ENCODE measurements around the gene AHRR.

DNA sequence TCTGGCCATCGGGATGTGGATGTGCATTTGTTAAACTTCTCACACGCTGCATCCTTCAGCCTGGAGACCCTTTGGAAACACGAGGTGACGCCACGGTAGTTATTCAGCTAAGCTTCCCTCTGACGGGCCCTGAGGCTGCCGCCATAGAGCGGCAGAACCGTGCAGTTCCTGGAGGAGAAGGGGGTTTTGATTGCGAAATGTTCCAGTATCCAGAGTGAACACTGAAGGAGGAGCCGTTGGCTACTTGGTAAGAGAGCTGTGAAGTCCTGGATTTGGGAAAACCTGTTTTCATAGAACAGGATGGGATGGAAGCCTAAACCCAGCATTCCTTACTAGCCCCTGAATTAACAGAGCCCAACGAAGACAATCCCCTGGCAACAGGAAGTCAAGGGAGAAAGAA lies 98.5 kb downstream of the AHRR start:
- TF ChIP-seq CEBPB (IDR thresholded peaks at IDR 0.05; ENCODE audit: low read depth, low read length) (peak; percentile 92), BHLHE40 (IDR thresholded peaks at IDR 0.05; ENCODE audit: low read depth, low read length) (no peak), CHD1 (IDR thresholded peaks at IDR 0.05; ENCODE audit: low read depth, low read length) (no peak), RCOR1 (IDR thresholded peaks at IDR 0.05; ENCODE audit: insufficient replicate concordance, low read length) (no peak)
- TF ChIP-seq, protein P1, sequence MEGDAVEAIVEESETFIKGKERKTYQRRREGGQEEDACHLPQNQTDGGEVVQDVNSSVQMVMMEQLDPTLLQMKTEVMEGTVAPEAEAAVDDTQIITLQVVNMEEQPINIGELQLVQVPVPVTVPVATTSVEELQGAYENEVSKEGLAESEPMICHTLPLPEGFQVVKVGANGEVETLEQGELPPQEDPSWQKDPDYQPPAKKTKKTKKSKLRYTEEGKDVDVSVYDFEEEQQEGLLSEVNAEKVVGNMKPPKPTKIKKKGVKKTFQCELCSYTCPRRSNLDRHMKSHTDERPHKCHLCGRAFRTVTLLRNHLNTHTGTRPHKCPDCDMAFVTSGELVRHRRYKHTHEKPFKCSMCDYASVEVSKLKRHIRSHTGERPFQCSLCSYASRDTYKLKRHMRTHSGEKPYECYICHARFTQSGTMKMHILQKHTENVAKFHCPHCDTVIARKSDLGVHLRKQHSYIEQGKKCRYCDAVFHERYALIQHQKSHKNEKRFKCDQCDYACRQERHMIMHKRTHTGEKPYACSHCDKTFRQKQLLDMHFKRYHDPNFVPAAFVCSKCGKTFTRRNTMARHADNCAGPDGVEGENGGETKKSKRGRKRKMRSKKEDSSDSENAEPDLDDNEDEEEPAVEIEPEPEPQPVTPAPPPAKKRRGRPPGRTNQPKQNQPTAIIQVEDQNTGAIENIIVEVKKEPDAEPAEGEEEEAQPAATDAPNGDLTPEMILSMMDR (conservative IDR thresholded peaks at IDR 0.05; ENCODE audit: low read depth, low read length): no peak
- TF ChIP-seq, protein P2, sequence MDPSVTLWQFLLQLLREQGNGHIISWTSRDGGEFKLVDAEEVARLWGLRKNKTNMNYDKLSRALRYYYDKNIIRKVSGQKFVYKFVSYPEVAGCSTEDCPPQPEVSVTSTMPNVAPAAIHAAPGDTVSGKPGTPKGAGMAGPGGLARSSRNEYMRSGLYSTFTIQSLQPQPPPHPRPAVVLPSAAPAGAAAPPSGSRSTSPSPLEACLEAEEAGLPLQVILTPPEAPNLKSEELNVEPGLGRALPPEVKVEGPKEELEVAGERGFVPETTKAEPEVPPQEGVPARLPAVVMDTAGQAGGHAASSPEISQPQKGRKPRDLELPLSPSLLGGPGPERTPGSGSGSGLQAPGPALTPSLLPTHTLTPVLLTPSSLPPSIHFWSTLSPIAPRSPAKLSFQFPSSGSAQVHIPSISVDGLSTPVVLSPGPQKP (IDR thresholded peaks at IDR 0.05; ENCODE audit: borderline replicate concordance, low read depth, low read length): no peak
